ENCODE results near the gene MS4A5.
A peak's percentile ranks its signal among the peaks of the same experiment; 100 is the strongest.

The MS4A5 gene

DNA sequence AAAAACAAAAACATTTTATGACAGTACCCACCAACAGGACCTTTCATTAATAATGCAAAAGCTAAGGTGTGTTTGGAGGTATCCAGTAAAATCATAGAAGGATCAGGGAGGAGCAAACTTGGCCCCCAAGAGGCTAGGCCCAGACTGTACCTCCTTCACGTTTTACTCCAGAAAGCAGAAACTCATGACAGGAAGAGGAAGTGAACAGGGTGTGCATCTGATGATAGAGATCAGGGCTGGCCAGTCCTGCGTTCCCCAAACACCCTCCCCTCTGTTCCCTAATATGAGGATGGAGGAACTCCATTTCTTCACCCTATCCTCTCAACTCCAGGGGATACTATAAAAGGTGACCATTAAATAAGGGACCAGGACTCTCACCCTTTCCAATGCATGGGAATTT lies 53.0 kb downstream of the MS4A5 start:
- no peak for TF ChIP-seq LEF1 (IDR thresholded peaks at IDR 0.05; ENCODE audit: borderline replicate concordance)
- TF ChIP-seq ARNT (IDR thresholded peaks at IDR 0.05), result no peak
- no peak for TF ChIP-seq CTBP1 (IDR thresholded peaks at IDR 0.05; ENCODE audit: borderline replicate concordance)
- TF ChIP-seq SP1 (IDR thresholded peaks at IDR 0.05), result no peak
- no peak for TF ChIP-seq HDGF (IDR thresholded peaks at IDR 0.05; ENCODE audit: borderline replicate concordance)
- TF ChIP-seq, protein P1, sequence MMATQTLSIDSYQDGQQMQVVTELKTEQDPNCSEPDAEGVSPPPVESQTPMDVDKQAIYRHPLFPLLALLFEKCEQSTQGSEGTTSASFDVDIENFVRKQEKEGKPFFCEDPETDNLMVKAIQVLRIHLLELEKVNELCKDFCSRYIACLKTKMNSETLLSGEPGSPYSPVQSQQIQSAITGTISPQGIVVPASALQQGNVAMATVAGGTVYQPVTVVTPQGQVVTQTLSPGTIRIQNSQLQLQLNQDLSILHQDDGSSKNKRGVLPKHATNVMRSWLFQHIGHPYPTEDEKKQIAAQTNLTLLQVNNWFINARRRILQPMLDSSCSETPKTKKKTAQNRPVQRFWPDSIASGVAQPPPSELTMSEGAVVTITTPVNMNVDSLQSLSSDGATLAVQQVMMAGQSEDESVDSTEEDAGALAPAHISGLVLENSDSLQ (IDR thresholded peaks at IDR 0.05), result no peak
- TF ChIP-seq ELF4 (IDR thresholded peaks at IDR 0.05), result no peak
- CTCF ChIA-PET, result no interaction called here
- POLR2A ChIA-PET, result no interaction called here
- no peak for DNase-seq (ENCODE audit: extremely low spot score)

DNA sequence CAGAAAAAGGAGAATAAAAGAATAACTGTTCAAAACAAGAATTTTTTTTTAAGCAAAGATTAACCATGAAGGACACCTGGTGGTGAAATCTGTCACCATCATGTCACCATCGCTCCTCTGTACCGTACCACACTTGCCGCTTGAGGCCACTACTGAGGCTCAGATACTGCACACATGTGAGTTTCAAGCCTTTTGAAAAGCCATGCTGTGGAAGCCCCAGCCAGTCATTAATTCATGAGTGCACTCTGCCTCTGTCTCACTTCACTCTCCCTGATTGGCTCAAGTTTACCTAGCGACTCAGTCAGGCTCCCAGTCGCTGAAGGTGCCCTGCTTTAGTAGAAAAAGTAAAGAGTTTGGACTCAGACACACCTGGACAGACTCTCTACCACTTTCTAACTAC lies 56.6 kb downstream of the MS4A5 start:
- peak; percentile 39 for DNase-seq (ENCODE audit: extremely low spot score)
- TF ChIP-seq SUZ12 (IDR thresholded peaks at IDR 0.05) (no peak), BHLHE40 (IDR thresholded peaks at IDR 0.05; ENCODE audit: borderline replicate concordance) (no peak), CTBP1 (IDR thresholded peaks at IDR 0.05; ENCODE audit: borderline replicate concordance) (no peak), ZNF384 (IDR thresholded peaks at IDR 0.05) (no peak), ELF4 (IDR thresholded peaks at IDR 0.05) (no peak), FOXA1 (IDR thresholded peaks at IDR 0.05) (no peak), HDGF (IDR thresholded peaks at IDR 0.05; ENCODE audit: borderline replicate concordance) (no peak), FOXM1 (IDR thresholded peaks at IDR 0.05; ENCODE audit: borderline replicate concordance) (no peak), LEF1 (IDR thresholded peaks at IDR 0.05; ENCODE audit: borderline replicate concordance) (no peak), TARDBP (IDR thresholded peaks at IDR 0.05) (no peak)
- ChIA-PET POLR2A (no interaction called here), CTCF (no interaction called here)

DNA sequence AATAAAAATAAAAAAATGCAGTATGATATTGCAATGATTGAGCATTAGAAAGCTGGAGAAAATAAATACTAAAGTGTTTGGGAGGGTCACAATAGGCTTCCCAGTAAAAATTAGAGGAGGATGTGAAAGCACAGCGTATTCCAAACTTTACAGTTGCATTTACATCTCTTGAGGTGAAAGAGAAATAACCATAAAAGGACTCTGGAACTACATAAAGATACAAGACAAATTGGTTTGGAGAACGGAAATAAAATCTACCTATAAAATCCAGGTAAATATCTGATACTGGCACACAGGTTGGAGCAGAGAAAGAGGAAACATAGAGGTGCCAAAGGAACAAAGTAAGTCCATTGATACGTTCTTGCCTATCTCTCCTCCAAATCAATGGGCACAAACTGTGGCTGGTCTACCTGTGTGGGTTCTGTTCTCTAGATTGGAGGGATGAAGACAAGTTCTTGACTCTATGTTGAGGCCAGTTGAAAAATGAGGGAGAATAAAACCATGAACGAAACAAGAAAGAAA lies 63.2 kb downstream of the MS4A5 start, which contains the start of gene MS4A12:
Gene MS4A12, plus strand, starts transcription at position 291 of the 522 bp plus-strand sequence. CDS start 4,541 bp downstream, outside the sequence.
- DNase-seq (ENCODE audit: extremely low spot score), result no peak
- POLR2A ChIA-PET, result no interaction called here
- CTCF ChIA-PET, result no interaction called here
- no peak for TF ChIP-seq CTBP1 (IDR thresholded peaks at IDR 0.05; ENCODE audit: borderline replicate concordance)
- no peak for TF ChIP-seq SUZ12 (IDR thresholded peaks at IDR 0.05)
- no peak for TF ChIP-seq TARDBP (IDR thresholded peaks at IDR 0.05)
- TF ChIP-seq, protein P1 (IDR thresholded peaks at IDR 0.05), result no peak
- no peak for TF ChIP-seq ZNF384 (IDR thresholded peaks at IDR 0.05)
- TF ChIP-seq LEF1 (IDR thresholded peaks at IDR 0.05; ENCODE audit: borderline replicate concordance), result no peak
- TF ChIP-seq HDGF (IDR thresholded peaks at IDR 0.05; ENCODE audit: borderline replicate concordance), result no peak

DNA sequence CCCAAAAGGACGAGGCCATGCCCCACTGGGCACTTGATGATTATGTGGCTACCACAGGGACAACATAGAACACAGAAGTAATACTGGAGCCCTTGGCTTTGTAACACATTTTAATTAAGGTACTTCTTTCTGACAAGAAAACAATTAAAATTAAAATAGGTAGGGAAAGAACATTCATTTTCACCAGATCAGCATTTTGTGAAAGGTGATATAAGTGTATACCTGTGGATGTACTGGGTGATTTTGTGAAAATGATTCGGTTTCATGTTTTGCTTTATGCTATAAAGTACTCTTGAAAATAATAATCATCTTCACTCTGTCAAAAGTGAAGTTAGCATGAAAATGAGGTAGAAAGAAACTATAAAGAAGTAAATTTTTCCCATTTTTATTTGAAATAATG lies 64.1 kb downstream of the MS4A5 start:
- TF ChIP-seq SP1 (IDR thresholded peaks at IDR 0.05), result no peak
- CTCF ChIA-PET, result no interaction called here
- POLR2A ChIA-PET, result no interaction called here
- DNase-seq (ENCODE audit: extremely low spot score), result no peak
